NCI-H345 (cell line): ENCODE data around the gene FOXK1.

Source experiments
- DNase-seq: peaks from one replicate; lab custom pipeline; 2025; lab: John Stamatoyannopoulos, UW

FOXK1 gene

DNA sequence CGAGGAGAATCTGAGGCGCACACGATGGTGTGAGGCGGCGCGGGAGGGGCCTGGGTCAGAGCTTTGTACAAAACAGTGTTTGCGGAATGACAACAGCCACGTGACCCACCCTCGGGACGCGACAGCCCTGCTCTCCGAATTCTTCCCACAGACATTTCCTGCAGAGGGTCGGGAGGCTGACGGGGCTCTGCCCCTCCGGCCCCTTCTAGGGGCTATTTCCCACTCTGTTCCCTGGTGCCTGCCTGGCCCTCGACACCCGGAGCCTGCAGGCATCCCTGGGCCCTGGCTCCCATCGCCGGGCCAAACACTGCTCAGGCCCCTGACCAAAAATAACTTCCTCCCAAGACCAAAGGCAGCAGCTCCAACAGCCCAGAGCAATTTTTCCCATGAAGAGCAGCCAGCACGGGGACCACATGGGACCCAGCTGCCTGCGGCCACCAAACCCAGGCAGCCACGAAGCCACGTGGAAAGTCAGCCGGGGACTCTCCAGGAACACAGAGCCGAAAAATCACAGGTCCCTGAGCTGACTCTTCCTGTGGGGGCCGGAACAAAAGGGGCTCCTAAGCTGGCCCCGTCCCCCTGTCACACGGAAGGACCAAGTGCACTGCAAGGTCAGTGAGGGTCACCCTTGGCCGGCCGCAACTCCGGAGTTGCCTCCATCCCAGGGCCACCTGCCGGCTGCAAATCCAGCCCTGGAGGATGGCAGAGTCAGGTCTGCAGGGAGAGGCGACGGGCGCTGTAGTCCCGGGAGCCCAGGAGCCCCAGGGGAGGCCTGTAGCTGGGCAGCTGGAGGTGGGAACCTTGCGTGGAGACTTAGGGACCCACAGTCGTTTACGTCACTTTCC, 137.7 kb downstream of the FOXK1 start:
- DNase-seq = no peak

GRCh38 chr7:4820405-4820966, 138.4 kb downstream of the FOXK1 start:
- DNase-seq = no peak
